GM19043 (cell line): ENCODE results near the gene TMEM258.

Source experiments
- ATAC-seq: cut with Tn5 transposase; IDR thresholded peaks from one replicate; pipeline ENCODE4 v1.9.1; 2021; ENCODE audit warnings: low read depth; ENCODE audit not compliant: unreplicated experiment

Gene TMEM258

GRCh38 chr11:61797263-61797944 is 5.0 kb upstream of the TMEM258 start:
- ATAC-seq, result no peak

DNA sequence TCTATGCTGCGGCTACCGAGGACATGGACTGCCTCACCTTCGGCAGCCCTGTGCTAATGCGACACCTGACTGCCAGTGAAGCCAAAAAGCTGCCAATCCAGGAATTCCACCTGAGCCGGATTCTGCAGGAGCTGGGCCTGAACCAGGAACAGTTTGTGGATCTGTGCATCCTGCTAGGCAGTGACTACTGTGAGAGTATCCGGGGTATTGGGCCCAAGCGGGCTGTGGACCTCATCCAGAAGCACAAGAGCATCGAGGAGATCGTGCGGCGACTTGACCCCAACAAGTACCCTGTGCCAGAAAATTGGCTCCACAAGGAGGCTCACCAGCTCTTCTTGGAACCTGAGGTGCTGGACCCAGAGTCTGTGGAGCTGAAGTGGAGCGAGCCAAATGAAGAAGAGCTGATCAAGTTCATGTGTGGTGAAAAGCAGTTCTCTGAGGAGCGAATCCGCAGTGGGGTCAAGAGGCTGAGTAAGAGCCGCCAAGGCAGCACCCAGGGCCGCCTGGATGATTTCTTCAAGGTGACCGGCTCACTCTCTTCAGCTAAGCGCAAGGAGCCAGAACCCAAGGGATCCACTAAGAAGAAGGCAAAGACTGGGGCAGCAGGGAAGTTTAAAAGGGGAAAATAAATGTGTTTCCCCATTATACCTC is 3.6 kb upstream of the TMEM258 start:
- ATAC-seq, result no peak

- ATAC-seq, result no peak
These were observed 3.1 kb upstream of the TMEM258 start for GRCh38 chr11:61795459-61795858.

- no peak for ATAC-seq
These were observed 2.2 kb upstream of the TMEM258 start for GRCh38 chr11:61794579-61794978.

DNA sequence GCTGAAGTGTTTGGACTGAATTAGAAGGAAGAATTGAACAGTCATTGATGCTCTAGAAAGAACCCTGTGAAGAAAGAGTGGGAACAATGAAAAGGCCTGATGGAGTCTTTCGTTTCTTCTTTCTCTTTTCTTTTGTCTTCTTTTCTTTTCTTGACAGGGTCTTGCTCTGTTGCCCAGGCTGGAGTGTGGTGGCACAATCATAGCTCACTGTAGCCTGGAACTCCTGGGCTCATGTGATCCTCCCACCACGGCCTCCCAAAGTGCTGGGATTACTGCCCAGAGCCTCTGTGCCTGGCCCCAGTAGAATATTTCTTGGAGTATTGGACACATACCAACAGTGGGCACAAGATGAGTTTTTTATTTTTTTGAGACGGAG is 1.4 kb upstream of the TMEM258 start:
- no peak for ATAC-seq

DNA sequence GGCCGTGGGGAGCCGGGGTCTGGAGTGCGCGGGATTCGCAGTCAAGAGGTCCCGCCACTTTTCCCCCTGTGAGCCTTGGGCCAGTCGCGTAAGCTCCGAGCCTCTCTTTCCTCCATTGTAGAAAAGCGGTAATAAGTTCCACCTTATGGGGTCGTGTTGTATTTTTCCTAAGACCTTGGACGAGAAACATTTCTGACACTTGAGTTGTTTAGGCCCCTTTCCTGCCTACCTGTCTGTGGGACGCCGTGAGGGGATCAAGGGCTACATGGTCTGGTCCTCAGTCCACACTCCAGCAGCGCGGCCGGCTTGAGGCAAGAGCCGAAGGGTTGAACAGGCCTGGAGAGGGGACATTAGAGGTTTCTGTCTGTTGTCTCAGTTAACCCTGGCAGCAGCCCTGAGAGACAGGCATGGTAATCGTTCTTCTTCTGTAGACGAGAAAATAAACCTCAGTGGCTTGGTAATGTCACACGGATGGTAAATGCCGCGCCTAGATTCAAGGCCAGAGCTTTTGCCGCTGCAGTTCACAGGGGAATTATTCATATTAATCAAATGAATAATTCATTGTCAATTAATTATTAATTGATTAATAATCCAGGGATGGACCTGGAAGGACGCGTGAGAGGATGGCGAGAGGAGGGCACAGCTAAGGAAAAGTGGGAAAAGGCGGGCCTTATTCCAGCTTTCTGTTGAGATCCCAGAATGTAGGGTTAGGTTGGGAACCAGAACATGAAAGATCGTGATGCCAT is 857 bp upstream of the TMEM258 start:
- ATAC-seq, result no peak

DNA sequence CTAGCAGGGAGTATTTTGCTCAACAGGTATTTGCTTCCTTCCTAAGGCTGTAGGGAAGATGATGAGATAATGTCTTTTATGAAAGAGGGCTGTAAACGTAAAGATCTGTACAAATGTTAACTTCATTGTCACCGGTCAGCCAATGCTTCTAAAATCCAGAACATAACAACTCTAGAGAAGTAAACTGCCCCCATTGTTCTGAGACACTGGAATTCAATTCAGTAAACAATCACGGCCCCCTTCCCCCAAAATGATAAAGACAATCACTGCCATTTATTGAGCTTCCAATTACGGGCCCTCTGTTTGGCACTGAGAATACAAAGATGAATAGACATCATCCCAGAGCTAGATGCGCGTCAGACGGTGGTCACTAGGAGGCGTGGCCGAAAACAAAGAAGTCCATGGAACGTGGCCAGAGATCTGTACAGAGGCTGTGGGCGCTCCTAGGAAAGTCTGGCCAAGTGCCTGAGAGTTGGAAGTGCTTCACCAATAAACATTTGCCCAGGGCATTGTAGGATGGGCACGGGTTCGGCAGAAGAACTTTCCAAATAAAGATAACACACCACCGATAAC is 576 bp downstream of the TMEM258 start:
- ATAC-seq, result no peak

GRCh38 chr11:61787928-61788491 is 4.4 kb downstream of the TMEM258 start:
- ATAC-seq, result no peak

GRCh38 chr11:61785837-61786402 is 6.5 kb downstream of the TMEM258 start:
- ATAC-seq, result no peak

GRCh38 chr11:61784506-61784805 is 7.9 kb downstream of the TMEM258 start:
- no peak for ATAC-seq

DNA sequence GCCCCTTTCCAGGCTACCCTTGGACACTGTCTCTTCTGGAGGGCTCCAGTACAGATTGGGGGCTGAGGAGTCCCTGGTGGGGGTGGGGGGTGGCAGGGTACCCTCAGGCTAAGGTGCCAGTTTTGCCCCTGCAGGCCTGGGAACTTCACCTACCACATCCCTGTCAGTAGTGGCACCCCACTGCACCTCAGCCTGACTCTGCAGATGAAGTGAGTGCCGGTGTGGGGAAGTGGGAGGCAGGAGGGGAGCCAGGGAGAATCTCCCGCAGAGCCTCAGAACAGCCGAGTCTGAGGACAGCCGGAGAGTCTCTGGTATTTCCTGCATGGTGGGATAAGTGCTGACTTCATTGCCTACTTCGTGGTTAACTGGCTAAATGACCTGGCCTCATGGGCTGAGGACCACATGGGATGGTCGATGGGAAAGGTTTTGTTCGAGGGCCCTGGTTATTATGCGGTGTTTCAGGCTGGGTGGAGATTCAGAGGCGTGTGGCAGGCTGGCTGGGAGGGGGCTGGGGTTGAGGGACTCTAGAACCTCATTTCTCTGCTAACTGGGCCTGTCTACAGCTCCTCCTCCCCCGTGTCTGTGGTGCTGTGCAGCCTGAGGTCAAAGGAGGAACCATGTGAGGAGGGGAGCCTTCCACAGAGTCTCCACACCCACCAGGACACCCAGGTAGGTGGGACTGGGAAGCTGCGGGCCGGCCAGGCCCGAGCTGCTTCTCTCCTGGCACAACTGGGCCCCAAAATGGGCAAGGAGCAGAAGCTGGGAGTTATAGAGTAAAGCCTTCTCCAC is 8.5 kb downstream of the TMEM258 start:
- ATAC-seq, result no peak

- no peak for ATAC-seq
These were observed 9.6 kb downstream of the TMEM258 start for GRCh38 chr11:61782841-61783240.

- ATAC-seq, result no peak
These were observed 10.1 kb downstream of the TMEM258 start for GRCh38 chr11:61782299-61782698.

GRCh38 chr11:61781585-61781984 is 10.8 kb downstream of the TMEM258 start:
- ATAC-seq, result no peak

DNA sequence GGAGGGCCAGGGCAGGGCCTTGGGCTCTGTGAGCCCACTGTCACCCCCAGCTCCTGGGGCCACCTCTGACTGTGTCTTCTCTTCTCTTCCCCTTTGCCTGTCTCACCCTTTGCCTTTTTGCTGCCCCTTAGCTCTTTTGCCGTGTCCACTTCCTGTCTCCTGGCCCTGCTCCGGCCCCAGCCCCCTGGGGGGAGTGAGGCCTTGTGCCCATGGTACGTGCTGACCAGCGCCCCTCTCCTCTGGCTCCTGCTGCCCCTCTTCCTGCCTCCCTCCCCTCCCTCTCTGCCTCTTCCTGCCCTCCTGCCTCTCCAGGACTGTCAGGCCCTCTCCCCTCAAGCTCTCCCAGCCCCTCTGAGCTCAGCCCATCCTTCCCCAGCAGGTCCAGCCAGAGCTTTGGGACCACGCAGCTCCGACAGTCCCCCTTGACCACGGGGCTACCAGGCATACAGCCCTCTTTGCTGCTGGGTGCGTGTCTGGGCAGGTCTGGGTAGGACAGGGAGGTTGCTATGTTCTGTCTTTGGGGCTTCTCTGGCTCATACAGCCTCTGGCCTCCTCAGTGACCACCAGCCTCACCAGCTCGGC is 11.7 kb downstream of the TMEM258 start:
- no peak for ATAC-seq

- ATAC-seq, result no peak
These were observed 12.5 kb downstream of the TMEM258 start for GRCh38 chr11:61779666-61780525.

DNA sequence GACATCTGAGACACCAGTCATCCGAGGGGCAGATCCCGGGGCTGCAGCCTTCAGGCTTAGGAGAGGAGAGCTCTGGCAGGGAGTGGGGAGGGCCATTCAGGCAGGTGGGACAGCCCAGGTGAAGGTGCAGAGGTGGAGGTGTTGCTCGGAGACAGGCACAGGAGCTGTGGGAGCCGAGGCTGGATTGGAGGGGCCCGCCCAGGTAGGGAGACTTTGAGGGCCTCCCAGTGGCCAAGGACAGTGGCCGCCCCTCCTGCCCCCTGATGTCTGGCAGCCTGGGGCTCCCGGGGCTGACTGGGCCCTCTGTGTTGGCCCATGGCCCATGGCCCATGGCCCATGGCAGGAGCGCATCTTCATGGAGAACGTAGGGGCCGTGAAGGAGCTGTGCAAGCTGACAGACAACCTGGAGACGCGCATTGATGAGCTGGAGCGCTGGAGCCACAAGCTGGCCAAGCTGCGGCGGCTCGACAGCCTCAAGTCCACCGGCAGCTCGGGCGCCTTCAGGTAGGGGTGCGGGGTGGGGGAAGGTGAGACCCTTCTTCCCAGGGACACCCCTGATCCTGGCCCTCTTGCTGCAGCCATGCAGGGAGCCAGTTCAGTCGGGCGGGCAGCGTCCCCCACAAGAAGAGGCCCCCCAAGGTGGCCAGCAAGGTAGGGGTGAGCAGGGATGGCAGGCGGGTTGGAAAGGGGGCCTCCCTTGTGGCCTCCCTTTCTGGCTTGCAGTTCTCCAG is 13.3 kb downstream of the TMEM258 start:
- ATAC-seq, result no peak

GRCh38 chr11:61778357-61778886 is 14.0 kb downstream of the TMEM258 start:
- ATAC-seq, result no peak
